HG03558 (cell line): Measurements from ENCODE around the gene ARID1B.

Source experiments
- ATAC-seq: cut with Tn5 transposase; IDR thresholded peaks from one replicate; pipeline ENCODE4 v1.9.1; 2021; ENCODE audit warnings: moderate number of reproducible peaks; ENCODE audit not compliant: unreplicated experiment; ENCODE audit errors: extremely low read depth

ARID1B gene

GRCh38 chr6:157158897-157159296, 381.7 kb downstream of the ARID1B start:
- no peak for ATAC-seq

DNA sequence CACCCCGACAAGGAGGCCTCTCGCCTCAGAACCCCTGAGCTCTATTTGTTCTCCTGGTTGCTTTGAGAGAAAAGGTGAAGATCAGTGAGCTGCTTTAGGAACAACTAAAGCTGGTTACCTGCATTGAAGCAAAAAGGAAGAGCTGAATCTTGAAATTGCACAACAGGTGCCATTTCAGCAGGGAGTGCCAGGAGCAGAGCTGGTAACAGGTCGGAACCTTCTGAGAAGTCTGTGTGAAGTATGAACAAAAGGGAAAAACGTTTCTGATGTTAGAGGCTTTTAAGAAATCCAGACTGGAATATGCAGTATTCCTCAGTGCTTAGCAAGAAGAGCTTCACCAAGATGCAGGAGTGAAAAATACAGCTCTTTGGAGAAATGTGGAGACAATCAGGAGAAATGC, 382.2 kb downstream of the ARID1B start:
- no peak for ATAC-seq

DNA sequence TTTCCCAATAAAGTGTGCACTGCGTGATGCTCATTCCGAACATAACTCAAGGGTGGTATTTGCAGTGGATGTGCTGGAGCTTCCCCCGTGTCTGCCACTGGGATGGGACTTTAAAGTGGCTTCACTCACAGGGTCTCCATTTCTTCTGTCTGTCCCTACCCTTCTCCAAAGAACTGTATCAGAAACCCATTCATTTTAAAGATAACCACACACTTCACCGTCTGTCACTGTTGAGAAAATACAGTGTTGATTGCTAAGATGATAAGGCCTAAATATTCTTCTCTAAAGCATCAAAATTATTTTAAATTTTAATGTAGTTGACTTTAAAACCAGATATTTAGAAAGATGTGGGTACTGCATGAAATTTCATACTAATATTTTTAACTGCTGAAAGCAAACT, 384.7 kb downstream of the ARID1B start:
- no peak for ATAC-seq

GRCh38 chr6:157162766-157163433, 385.7 kb downstream of the ARID1B start:
- no peak for ATAC-seq

- ATAC-seq: no peak
Measured at GRCh38 chr6:157163434-157164159, 386.4 kb downstream of the ARID1B start.

- no peak for ATAC-seq
Measured at GRCh38 chr6:157164972-157165371, 387.8 kb downstream of the ARID1B start.

DNA sequence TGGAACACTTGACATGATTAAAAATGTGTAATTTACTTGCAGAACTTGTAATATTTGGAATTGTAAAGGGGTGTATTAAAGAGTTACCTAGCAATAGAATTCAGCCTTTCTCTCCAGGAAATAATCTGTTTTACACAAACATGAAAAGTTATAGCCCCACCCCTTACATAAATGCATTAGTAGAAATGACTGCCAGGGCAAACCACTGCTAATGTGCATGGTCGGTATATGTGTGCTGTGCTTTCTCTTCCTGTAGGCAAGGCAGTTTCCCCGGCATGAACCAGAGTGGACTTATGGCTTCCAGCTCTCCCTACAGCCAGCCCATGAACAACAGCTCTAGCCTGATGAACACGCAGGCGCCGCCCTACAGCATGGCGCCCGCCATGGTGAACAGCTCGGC, 389.6 kb downstream of the ARID1B start:
- ATAC-seq: no peak

GRCh38 chr6:157167837-157168236, 390.7 kb downstream of the ARID1B start:
- ATAC-seq: no peak

GRCh38 chr6:157168471-157168870, 391.3 kb downstream of the ARID1B start:
- no peak for ATAC-seq

DNA sequence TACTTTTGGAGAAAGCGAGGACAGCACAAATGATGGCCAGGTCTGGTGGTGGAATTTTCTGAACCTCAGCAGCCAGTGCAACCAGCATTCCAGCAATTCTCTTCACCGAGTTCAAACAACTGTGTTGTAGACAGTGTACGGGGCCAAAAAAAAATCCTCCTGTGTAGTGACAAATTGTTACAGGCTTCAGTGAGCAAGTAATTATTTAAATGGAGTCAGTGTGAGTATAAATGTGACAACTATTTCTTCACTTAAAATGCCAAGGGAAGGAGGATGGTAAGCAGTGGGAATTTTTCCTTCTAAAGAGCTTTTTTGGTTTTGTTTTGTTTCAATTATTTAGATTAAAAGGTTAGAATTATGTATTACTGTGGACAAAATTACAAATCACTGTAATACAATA, 392.0 kb downstream of the ARID1B start:
- ATAC-seq: no peak

- no peak for ATAC-seq
Measured at GRCh38 chr6:157169656-157170055, 392.5 kb downstream of the ARID1B start.

DNA sequence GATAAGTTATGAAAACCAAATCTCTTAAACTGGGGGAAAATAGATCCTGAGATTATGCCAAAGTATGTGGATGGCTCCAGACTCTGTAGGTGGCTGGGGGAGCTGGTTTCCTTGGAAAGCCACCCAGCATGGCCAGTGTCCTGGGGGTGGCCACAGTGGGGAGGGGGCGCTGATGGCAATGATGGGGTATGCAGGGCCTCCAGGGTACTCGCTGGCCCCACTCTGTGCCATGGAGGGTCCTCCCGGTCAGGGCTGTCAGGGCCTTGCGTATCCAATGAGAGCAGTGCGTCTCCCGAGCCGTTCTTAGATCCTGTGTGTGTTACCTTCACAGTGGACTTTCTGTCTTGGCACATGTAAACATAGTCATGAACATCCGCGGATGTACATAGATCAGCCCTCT, 393.4 kb downstream of the ARID1B start:
- no peak for ATAC-seq

GRCh38 chr6:157171801-157172200, 394.6 kb downstream of the ARID1B start:
- ATAC-seq: no peak

- ATAC-seq: no peak
Measured at GRCh38 chr6:157172231-157172701, 395.1 kb downstream of the ARID1B start.

DNA sequence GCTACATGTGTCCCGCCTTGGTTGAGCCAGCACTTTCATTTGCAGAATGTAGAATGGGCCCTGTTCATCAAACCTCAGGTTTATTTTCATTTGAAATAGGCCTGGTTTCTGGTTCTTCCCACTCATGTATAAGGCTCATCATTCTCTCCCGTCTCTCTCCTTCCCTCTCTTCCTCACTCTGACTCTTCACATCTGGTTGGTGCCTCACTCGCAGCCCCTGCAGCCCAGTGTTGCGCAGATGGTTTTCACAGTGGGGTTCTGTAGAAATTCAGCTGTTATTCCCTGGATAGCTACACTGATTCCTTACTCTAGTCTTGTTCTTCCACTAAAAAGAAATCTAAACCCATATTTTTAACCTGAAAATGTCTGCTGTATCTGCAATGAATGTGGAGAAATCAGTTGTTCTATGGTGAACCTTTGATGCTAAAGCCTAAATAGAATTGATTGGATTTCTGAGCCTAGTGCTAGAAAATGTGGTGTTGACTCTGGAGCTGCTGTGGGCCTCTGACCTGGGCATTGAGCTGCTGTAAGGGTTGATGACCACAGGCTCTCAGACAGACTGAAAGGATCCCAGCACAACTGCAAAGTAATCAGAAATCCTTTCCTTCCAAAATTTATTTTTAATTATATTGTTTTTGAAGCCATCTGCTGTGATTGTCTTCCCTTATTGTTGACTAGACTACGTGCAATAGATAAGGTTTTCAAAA, 395.8 kb downstream of the ARID1B start:
- ATAC-seq: no peak

DNA sequence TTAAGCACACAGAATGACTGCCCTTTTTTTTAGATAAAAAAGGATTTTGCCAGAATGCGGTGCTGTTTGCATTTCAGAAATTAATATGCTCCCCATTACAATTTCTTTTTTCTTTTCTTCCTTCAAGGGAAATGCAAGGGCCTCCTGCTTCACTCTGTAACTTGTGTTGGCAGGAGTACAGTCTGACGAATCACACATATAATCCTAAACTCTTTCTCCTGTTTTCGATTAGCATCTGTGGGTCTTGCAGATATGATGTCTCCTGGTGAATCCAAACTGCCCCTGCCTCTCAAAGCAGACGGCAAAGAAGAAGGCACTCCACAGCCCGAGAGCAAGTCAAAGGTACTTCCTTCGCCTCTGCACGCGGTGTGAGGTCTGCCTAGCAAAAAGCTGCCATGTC, 396.6 kb downstream of the ARID1B start:
- ATAC-seq: no peak

DNA sequence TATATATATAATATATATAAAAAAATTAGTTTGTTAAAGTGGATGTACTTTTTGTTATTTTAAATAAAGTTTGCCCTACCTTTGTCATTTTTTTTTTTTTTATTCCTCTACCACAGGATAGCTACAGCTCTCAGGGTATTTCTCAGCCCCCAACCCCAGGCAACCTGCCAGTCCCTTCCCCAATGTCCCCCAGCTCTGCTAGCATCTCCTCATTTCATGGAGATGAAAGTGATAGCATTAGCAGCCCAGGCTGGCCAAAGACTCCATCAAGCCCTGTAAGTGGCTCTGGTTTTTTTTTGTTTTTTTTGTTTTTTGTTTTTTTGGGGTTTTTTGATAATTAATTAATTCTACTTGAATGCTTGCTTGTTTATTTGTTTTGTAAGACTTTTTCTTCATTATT, 397.6 kb downstream of the ARID1B start:
- no peak for ATAC-seq

DNA sequence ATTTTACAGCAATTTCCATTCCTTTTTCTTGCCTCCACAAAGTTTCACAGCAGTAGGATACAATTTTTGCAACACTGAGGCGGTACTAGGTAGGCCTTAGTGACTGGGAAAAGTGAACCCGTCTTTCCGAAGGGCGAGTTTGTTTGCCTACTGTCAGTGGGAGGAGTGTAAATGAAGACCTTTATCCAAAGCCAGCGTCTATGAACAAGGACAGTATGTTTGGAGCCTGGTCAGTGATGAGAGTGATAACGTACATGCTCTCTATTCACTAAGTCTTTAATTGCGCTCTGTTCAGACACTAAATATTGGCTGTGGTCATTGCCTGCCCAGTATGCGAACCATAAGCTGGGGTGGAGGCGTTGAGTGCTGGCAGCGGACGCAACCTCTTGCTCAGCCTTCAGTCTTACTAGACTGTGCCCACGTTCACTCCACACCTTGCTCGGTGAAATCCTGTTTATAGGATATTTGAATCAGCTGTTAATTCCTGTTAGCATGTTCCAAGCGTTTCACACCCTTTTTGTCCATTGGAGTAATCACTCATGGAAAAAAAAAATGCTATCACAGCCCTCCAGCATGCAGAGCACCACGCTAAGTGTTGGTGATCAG, 400.7 kb downstream of the ARID1B start:
- ATAC-seq: no peak

GRCh38 chr6:157181649-157182048, 404.5 kb downstream of the ARID1B start:
- no peak for ATAC-seq

DNA sequence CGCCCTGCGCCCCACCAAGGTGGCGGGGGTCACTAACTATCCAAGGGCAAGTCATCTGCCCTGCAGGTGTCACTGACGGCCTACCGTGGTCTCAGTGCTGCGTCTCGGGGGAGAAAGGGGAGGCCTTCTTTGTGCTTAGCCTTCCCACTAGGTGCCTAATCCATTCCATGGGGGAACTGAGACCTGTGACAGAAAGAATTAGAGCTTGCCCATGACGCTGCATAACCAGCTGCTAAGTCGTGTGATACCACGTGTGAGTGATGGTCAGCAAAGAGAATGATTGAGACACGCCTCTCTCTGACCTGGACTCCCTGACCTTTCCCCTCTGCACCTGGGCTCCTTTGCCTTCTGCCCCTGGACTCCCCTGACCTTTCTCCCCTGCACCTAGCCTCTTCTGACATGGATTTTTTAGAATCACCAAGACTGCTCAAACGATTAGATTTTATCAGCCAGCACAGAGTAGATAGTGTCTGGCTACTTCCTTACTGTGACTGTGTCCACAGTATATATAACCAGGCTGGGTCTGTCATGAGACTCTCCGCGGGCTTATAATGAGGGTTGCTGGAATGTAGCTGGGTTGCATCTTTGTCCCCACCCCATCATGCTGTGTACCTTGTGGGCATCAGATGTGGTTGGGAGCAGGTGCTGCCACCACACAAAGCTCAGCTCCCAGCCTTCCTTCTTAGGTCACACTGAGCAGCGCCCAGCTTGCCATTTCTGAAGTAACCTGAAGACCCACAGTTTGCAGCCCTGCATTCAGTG, 405.5 kb downstream of the ARID1B start:
- no peak for ATAC-seq
